HG03460 (cell line): ENCODE measurements around the gene RHCG.

Source experiments
- ATAC-seq: cut with Tn5 transposase; IDR thresholded peaks from one replicate; pipeline ENCODE4 v1.9.1; 2021; ENCODE audit not compliant: unreplicated experiment

Gene RHCG

GRCh38 chr15:89496155-89497098 lies at the start of gene RHCG:
Gene RHCG (minus strand): TSS chr15:89496583. CDS start chr15:89496544, 39 bp downstream.
- ATAC-seq, result no peak

GRCh38 chr15:89543389-89543788 lies 47.0 kb upstream of the RHCG start:
- ATAC-seq, result no peak

GRCh38 chr15:89542369-89542768 lies 46.0 kb upstream of the RHCG start:
- ATAC-seq, result no peak

GRCh38 chr15:89539027-89539426 lies 42.6 kb upstream of the RHCG start:
- no peak for ATAC-seq

- ATAC-seq, result no peak
Measured at GRCh38 chr15:89533861-89534544, 37.6 kb upstream of the RHCG start.

GRCh38 chr15:89531796-89532537 lies 35.6 kb upstream of the RHCG start:
- no peak for ATAC-seq

- no peak for ATAC-seq
Measured at GRCh38 chr15:89530976-89531375, 34.6 kb upstream of the RHCG start.

- no peak for ATAC-seq
Measured at GRCh38 chr15:89528757-89529352, 32.5 kb upstream of the RHCG start.

- no peak for ATAC-seq
Measured at GRCh38 chr15:89526601-89527441, 30.4 kb upstream of the RHCG start.

- no peak for ATAC-seq
Measured at GRCh38 chr15:89526181-89526580, 29.8 kb upstream of the RHCG start.

GRCh38 chr15:89524184-89524583 lies 27.8 kb upstream of the RHCG start:
- no peak for ATAC-seq

- no peak for ATAC-seq
Measured at GRCh38 chr15:89523101-89523500, 26.7 kb upstream of the RHCG start.

- no peak for ATAC-seq
Measured at GRCh38 chr15:89521605-89522004, 25.2 kb upstream of the RHCG start.

- no peak for ATAC-seq
Measured at GRCh38 chr15:89515477-89515876, 19.1 kb upstream of the RHCG start.

GRCh38 chr15:89514596-89515406 lies 18.4 kb upstream of the RHCG start:
- ATAC-seq, result no peak

- ATAC-seq, result no peak
Measured at GRCh38 chr15:89514186-89514585, 17.8 kb upstream of the RHCG start.

- ATAC-seq, result no peak
Measured at GRCh38 chr15:89513284-89513683, 16.9 kb upstream of the RHCG start.

GRCh38 chr15:89512631-89513030 lies 16.2 kb upstream of the RHCG start:
- no peak for ATAC-seq

- ATAC-seq, result no peak
Measured at GRCh38 chr15:89506026-89506686, 9.8 kb upstream of the RHCG start.
